Measurements from ENCODE around the gene SCP2.
A peak's percentile ranks its signal among the peaks of the same experiment; 100 is the strongest.
"Not testable (repeated sequence)": the region's sequence is repeated elsewhere in the genome, so short reads cannot be mapped to it uniquely, and the experiment has no call there.

Gene SCP2

GRCh38 chr1:52916241-52916975 is 10.7 kb upstream of the SCP2 start:
- FAIRE-seq (no peak), DNase-seq (ENCODE audit: low spot score) (no peak)

GRCh38 chr1:52917156-52917555 is 9.9 kb upstream of the SCP2 start:
- FAIRE-seq, result no peak
- DNase-seq (ENCODE audit: low spot score), result no peak

- no peak for FAIRE-seq
- no peak for DNase-seq (ENCODE audit: low spot score)
Measured at GRCh38 chr1:52917581-52917980, 9.5 kb upstream of the SCP2 start.

GRCh38 chr1:52918201-52918600 is 8.9 kb upstream of the SCP2 start:
- FAIRE-seq (no peak), DNase-seq (ENCODE audit: low spot score) (no peak)

- DNase-seq (ENCODE audit: low spot score) (no peak), FAIRE-seq (no peak)
Measured at GRCh38 chr1:52919051-52919722, 7.9 kb upstream of the SCP2 start.

GRCh38 chr1:52919723-52920483 is 7.2 kb upstream of the SCP2 start:
- DNase-seq (ENCODE audit: low spot score) (no peak), FAIRE-seq (no peak)

GRCh38 chr1:52920791-52921291 is 6.2 kb upstream of the SCP2 start:
- no peak for DNase-seq (ENCODE audit: low spot score)

GRCh38 chr1:52925571-52926005 is 1.5 kb upstream of the SCP2 start:
- DNase-seq (ENCODE audit: low spot score), result no peak
- FAIRE-seq, result no peak

More at GRCh38 chr1:52920791-52921291, 6.2 kb upstream of the SCP2 start:
- no peak for FAIRE-seq

GRCh38 chr1:52926864-52927211 is 238 bp upstream of the SCP2 start:
- DNase-seq (ENCODE audit: low spot score) (no peak), FAIRE-seq (no peak)

GRCh38 chr1:52928015-52928404 is 934 bp downstream of the SCP2 start:
- DNase-seq (ENCODE audit: low spot score) (no peak), FAIRE-seq (no peak)

- no peak for FAIRE-seq
Measured at GRCh38 chr1:52929019-52929418, 1.9 kb downstream of the SCP2 start.

GRCh38 chr1:52937433-52938182 is 10.5 kb downstream of the SCP2 start:
- FAIRE-seq, result no peak
- DNase-seq (ENCODE audit: low spot score), result no peak

More at GRCh38 chr1:52929019-52929418, 1.9 kb downstream of the SCP2 start:
- no peak for DNase-seq (ENCODE audit: low spot score)

GRCh38 chr1:52938183-52938451 is 11.0 kb downstream of the SCP2 start:
- DNase-seq (ENCODE audit: low spot score) (no peak), FAIRE-seq (no peak)

GRCh38 chr1:52943876-52944416 is 16.9 kb downstream of the SCP2 start:
- DNase-seq (ENCODE audit: low spot score) (no peak), FAIRE-seq (no peak)

- DNase-seq (ENCODE audit: low spot score) (no peak), FAIRE-seq (no peak)
Measured at GRCh38 chr1:52944566-52944965, 17.5 kb downstream of the SCP2 start.

GRCh38 chr1:52947490-52947889 is 20.4 kb downstream of the SCP2 start:
- no peak for DNase-seq (ENCODE audit: low spot score)
- FAIRE-seq, result no peak

- FAIRE-seq; DNase-seq (ENCODE audit: low spot score): not testable (repeated sequence)
Measured at GRCh38 chr1:52949602-52950001, 22.5 kb downstream of the SCP2 start.

GRCh38 chr1:52952112-52952511 is 25.0 kb downstream of the SCP2 start:
- no peak for DNase-seq (ENCODE audit: low spot score)

GRCh38 chr1:52955129-52955970 is 28.3 kb downstream of the SCP2 start:
- DNase-seq (ENCODE audit: low spot score) (peak; percentile 81), FAIRE-seq (peak; percentile 96)

More at GRCh38 chr1:52952112-52952511, 25.0 kb downstream of the SCP2 start:
- FAIRE-seq, result no peak

- DNase-seq (ENCODE audit: low spot score) (no peak), FAIRE-seq (no peak)
Measured at GRCh38 chr1:52963101-52963500, 36.0 kb downstream of the SCP2 start.

Data from RCC 7860 (cell line).